T-helper 2 cell (primary cell): Measurements from ENCODE around the gene EML5.
"Not testable (repeated sequence)": the region's sequence is repeated elsewhere in the genome, so short reads cannot be mapped to it uniquely, and the experiment has no call there.

Experiments
- DNase-seq, 5 experiments: peaks; one replicate each; pipeline versions ENCODE4 v3.0.0 to v3.0.0-alpha.2; 2012 to 2022

Gene EML5

DNA sequence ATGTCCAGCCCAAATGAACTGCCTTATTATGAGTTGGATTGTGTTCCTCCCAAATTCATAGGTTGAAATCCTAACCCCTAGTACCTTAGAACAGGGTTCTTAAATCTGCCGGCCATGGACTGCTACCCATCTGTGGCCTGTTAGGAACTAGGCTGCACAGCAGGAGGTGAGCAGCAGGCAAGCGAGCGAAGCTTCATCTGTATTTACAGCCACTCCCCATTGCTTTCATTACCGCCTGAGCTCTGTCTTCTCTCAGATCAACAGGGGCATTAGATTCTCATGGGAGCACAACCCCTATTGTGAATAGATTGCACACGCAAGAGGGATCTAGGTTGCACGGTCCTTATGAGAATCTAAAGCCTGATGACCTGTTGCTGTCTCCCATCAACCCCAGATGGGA, 9.8 kb upstream of the EML5 start:
- DNase-seq = no peak

DNA sequence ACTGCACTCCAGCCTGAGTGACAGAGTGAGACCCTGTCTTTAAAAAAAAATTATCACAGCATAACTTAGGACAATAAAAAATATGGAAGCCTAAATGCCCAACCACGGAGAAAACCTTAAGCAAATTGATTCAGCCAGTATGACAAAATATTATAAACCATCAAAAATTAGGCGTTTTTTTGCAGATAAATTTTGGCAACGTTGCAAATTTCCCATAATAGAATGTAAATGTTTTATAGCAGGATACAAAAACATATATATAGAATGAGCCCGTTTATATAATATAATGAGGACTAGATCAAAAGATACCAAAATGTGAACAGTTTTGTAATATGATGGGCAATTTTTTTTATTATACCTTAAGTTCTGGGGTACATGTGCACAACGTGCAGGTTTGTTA, 6.8 kb upstream of the EML5 start:
- DNase-seq = no peak

DNA sequence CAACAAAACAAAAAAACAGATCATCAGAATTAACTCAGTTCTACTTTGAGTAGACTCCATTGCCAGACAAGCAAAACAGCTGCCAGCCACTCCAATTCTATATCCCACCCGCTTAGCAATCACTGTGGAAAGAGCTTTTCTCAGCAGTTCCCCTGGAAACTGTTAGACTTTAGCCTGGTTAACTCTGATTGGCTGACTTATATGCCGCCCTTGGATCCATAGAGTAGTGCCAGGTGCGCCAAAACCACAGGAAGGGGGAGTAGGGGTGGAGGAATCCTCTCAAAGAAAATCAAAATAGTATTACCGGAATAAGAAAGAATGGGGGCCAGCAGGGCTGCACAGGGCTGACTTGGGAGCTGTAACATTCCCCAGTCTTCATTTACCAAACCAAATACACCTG, 5.4 kb upstream of the EML5 start:
- DNase-seq = no peak

DNA sequence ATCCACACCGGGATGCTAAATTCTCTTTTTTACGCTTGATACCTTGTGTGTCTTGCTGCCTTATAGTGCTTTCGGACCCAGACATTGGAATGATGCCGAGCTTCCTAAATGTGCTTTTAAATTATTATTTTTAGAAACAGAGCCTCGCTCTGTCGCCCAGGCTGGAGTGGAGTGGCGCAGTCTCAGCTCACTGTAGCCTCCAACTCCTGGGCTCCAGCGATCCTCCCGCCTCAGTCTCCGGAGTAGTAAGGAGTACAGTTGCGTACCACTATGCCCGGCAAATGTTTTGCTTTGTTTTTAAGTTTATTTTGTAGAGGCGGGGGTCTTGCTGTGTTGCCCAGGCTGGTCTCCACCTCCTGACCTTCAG, 489 bp upstream of the EML5 start:
- no peak for DNase-seq

DNA sequence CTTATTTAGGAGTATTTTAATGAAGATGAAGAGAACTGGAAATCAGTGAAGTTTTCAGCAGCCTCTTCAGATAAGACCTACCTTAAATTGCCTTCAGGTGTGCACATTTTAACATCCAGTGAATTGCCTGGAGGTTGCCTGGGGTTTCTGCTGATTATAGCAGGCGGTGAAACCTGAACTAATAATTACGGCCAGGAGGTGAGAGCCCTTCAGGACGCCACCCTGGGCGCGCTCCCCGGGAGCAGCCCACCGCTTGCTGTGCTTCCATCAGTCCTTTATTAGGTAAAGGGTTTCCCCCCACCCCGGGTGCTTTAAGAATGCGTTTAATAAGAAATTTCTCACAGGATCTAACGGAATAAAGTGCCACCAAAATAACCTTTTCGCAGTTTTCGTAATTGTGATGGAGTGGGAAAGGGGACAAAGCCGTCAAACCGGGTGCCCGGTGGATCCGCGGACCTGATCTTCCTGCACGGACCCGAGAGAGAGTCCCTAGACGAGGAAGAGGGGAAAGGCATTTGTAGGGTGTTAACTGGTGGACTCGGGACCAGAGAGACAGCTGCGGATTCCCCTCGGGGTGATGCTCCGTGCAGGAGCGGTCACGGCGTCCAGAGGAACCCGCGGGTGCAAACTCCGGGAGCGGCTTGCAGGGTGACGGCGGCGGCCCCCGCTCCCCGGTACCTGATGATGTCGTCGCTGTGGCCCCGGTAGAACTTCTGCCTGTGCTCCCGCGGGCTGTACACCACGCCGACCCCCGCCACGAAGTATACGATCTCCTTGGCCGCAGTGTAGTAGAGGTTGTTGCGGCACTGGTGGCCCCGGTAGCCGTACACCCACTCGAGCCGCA, 902 bp downstream of the EML5 start:
- peak in 2 of 5 experiments; percentile 0 to 7 for DNase-seq

DNA sequence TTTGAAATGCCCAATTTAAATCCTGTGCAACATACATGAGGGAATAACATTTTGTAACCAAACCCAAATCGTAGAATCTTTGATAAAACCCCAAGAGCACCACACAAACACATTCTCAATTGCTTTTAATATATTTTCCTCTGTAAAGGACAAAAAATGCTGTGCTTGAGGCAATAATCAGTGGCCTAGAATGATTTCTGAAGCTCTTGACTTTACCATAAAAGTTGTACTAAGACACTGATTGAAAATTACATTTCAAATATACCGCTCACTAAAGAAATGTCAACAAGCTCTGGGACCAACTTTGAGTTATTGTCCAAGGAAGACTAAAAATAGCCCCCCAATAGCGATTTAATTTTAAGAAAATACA, 1.5 kb downstream of the EML5 start:
- no peak for DNase-seq

DNA sequence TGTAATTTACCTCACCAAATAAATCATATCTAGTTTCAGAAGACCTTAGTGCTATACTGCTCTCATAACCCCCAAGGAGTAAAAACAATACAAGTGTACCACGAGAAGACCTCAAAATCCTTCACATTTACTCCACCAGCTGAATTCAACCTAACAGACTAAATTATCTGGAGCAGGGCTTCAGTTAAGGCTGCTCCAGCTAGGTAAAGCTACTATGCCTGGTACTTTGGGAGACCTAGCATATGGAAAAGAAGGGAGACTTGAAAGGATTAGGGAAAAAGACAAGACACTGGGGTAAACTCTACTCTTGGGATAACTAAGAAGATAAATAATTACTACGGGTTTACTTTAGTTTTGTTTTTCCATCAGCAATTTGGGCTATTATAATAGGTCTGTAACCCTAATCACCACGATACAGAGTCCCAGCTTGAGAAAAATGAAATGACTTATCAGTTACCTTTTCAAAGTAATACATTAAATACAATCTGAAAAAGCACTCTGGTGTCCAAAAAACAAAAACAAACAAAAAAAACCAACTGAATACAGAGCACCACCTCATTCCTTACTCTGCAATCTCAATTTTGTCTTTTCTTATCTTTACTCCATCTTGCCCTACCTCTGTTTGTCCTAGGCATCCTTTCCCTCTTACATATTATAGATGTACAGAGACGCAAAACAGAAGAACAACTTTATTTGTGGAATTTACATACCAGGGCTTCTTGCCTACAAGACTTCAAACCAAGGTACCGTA, 2.1 kb downstream of the EML5 start:
- DNase-seq = no peak

DNA sequence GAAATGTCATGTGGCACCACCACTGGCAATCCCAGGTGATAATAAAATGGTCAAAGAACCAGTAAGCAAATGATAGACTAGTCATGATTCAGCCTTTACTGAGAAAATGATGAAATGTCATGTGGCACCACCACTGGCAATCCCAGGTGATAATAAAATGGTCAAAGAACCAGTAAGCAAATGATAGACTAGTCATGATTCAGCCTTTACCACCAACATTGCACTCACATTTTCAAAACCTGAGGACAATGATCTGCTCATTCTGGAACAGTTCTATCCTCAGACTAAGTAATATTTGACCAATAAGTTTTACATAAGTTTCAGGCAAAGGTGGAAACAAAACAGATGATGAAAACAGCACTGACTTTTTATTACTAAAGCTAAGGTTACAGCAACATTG, 3.2 kb downstream of the EML5 start:
- not testable (repeated sequence) for DNase-seq

DNA sequence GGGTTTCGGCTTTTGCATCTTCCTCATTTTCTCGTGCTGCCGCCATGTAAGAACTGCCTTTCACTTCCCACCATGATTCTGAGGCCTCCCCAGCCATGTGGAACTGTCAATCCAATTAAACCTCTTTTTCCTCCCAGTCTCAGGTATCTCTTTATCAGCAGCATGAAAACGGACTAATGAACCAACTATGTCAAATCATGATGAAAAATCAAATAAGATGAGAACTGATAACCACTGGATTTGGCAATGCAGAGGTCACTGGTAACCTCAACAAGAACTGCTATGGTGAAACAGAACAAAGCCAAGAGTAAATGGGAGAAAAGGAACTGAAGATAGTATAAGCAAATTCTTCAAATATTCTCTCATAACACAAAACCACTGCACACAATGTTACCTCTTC, 6.0 kb downstream of the EML5 start:
- DNase-seq = no peak

DNA sequence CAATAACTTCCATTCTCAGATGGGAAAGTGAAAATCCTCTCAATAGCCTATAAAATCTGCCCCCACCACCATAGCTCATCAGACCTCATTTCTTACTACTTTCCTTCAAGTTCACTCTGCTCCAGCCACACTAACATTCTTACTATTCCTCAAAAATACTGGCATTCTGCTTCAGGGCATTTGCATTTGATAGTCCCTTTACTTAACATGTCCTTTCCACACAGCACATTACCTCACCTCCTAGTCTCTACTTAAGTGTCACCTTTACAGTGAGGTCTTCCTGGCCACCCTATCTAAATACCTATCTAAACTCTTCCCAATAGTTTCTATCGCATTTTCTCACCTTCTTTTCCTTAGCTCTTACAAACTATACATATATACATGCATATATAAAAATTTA, 6.8 kb downstream of the EML5 start:
- DNase-seq = no peak

DNA sequence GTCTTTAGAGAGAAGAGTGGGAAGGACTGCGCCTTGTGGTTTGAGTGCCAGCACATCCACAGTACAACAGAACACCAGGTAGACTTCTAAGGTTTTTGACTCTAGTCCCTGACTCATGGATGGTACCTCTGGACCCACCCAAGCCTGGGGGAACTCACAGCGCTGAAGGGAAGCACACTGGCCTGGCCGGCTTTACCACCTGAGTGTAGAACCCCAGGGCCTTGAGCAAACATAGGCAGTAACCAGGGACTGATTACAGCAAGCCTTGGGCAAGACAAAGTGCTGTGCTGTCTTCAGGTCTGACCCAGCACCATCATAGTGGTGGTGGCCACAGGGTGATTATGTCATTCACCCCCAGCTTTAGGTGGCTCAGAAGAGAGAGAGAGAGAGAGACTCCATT, 17.2 kb downstream of the EML5 start:
- DNase-seq = no peak

DNA sequence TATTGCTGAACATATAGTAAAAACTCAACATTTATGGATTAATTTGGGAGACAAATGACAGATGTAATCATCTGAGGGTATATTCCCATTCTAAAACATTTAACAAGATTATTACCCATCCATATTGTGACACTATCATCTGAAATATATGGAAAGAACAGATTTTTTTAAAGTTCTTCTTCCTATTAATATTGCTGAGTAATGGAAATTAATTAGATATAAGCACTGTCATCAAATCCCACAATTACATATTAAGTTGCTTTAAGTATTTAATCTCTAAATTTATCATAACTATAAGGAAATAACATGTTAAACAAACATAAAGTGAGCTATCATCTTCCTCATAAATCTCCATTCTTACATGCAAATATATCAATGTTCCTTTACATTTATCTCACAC, 22.0 kb downstream of the EML5 start:
- no peak for DNase-seq

DNA sequence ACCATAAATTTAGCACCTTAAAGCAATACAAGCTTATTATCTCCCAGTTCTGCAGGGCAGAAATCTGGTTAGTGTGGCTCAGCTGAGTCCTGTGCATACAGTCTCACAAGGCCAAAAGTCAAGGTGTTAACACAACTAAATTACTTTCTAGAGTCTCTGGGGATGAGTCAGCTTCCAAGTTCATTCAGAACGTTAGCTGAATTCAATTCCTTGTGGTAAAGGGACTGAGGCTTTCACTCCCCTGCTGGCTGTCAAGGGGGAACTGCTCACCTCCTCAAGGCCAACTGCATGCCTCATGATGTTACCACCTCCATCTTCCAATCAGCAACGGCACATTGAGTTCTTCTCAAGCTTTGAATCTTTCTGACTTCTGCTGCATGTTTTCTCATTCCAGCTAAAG, 27.6 kb downstream of the EML5 start:
- DNase-seq = no peak

DNA sequence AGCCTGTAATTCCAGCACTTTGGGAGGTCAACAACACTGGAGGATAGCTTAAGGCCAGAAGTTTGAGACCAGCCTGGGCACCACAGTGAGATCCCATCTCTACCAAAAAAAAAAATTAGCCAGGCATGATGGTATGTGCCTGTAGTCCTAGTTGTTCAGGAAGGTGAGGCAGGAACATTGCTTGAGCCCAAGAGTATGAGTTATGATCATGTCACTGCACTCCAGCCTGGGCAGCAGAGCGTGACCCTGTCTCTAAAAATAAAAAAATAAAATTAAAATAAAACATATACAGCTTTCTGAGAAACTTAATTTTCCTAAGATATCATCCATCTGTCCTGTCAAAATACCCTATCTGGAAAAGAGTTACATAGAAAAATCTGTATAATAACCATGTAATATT, 38.9 kb downstream of the EML5 start:
- DNase-seq = no peak

DNA sequence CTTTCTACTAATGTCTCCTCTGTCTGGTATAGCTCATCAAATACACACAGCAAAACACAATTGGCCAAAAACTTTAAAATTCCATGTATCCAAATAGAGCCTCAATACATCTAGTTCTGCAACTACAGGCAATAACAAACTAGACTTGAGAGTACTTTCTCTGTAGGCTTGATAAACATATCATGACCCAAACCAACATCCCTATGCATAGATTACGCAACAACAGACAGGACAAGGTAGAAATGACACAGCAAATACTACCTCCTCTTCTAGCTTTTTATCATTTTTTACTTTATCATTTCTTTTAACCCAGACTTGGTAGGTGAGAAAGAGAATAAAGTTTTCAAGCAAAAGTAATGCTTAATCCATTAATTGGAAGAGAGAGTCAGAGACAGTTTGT, 41.8 kb downstream of the EML5 start:
- no peak for DNase-seq

DNA sequence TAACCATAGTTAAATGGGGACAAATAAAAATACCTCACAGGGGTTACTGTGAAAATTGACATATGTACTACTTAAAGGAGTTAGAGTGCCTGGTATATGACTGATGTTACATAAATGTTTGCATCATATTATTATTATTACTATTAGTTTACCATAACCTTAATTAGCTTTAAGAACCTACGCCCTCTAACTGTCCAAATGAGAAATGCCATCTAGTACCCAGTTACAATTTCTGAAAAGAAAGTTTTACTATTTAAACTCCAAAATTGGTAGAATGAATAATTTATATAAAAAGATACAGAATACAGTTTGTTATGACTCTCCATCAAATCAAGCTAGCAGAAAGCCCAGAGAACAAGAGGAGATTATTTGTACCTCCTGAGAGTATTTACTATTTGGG, 42.3 kb downstream of the EML5 start:
- no peak for DNase-seq

DNA sequence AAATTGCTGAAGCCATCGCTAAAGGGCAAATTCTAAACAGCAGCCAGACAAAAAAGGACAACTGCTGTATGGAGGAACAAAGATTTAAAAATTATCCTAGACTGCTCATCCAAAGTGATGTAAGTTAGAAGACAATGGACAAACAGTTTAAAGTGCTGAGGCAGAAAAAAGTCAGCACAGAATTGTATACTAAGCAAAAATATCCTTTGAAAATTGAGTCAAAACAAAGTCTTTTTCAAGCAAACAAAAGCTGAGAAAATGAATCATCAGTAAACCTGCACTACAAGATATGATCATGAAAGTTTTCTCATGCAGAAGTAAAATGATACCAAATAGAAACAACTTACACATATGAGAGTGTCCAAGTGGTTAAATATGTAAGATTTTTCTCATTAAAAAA, 43.6 kb downstream of the EML5 start:
- DNase-seq = peak in 1 of 5 experiments; percentile 10

DNA sequence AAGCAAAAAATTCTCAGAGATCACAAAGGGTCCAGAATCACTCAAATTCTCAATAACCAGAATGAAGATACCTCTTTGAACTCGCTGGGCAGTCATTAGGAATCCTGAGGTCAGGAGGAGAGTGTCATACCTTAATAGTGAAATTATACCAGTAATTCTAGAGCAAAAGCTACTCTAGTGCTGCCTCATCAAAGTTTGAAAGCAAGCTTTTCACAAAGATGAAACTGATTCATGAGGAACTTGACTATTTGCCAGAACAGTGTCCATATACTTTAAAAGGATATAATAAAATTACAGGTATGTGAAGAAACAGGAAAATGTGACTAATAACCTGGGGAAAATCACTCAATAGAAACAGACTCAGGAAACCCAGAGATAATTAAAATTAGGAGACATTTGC, 44.5 kb downstream of the EML5 start:
- no peak for DNase-seq

DNA sequence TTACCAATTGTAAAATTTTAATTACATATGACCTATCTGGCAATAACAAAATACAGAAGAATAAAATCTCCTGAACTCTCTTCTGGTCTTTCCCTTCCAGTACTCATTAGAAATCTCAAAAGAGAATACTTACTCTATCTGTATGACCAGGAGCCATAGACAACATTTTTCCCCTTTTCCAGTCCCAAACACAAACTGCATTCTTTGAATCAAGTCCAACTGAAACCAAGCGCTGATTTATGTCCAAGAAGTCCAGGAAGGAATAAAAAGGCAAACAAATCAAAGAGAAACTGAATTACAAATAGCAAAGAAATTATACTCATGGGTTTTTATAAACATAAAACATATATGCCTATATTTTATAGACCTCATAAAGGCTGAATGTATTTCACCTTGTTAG, 46.7 kb downstream of the EML5 start:
- no peak for DNase-seq

DNA sequence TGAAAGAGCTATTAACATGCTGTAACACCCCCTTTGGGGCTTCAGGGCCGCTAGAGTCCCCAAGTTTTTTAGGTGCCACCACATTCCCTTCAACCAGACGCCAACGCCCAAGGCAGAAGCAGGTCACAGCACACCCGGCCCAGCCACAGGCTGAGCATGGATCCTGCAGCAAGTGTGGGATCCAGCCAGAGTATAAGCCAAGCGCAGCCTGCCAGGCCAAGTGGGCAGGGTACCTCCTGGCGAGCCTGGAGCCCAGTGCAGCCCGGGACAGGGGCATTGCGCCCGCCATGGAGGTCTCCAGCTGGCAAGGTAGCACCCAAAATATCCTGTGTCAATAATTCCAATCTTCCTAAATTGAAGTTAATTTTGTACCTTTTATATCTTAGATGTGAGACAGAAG, 55.5 kb downstream of the EML5 start:
- DNase-seq = no peak

DNA sequence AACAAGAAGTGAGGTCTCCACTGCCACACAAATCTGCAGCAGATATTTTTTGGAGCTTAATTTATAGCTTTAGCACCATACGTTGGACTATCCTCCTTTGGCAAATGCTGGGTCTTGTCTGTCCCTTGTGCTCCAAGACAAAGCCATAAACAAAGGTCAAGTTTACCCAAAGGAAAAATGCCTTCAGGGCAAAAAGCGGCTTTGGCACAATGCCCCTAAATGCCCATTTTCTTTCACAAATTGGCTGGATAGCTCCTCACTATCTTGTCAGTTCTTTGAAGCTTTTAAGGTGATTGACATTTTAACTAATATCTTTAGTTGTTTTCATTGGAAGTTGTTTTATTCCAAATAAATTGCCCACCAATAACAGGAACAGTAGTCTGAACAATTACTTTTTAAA, 59.6 kb downstream of the EML5 start:
- no peak for DNase-seq

DNA sequence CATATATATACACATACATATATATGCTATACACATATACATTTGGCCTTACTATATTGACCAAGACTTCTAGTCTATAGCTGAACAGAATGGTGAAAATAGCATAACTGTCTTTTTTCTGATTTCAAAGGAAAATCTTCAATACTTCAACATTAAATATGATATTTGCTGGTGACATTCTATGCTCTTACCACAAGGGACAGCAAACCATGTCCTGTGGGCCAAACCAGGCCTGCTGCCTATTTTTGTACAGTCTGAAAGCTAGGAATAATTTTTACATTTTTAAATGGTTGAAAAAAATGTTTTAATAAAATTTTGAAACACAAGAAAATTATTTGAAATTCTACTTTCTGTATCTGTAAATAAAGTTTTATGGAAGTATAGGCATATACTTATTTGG, 63.6 kb downstream of the EML5 start:
- DNase-seq = no peak

DNA sequence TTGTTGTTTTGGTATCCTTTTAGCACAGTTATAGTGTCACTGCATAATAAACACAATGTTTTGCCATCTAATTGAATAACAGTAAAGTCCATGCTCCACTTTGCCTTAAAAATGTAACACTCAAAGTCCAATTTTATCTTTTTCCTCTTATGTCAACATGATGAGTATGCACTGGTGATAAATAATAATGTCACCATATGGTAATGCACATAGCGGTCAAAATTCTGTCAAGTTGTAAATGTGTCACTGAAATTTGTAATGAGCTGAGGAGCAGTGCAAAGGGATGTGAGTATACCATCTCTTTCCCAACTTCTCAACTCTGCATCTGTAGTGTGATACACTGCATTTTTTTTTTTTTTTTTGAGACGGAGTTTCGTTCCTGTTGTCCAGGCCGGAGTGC, 65.7 kb downstream of the EML5 start:
- DNase-seq = no peak

DNA sequence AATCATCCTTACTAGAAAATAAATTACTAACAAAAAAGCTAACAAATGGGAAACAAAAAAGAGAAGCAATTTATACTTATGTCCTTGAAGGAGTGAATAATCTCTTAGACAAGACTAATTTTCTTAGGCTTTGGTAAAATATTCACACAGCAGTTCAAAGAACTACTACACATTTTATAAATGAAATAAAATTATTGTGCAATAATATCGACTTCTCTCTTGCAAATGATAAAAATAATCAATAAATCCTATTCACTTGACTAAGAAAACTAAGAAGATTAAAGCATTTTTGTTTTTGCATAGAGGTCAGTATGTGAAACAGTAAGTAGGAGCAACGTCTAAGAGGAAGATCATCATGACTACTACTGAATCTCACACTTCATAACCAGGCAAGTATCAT, 82.0 kb downstream of the EML5 start:
- no peak for DNase-seq

DNA sequence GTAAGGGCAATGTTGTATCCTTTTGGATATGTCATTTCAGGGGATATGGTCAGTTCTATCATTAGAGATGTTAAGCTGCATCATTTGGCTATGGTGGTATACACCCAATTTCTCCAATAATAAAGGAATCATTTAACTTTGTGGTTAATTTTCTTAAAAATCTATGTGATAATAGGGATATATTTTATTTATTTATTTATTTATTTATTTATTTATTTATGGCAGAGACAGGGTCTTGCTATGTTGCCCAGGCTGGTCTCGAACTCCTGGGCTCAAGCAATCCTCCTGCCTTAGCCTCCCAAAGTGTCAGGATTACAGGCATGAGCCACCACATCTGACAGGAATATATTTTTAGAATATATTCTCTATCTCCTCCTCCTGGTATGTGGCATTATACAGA, 85.7 kb downstream of the EML5 start:
- DNase-seq = no peak
